CD4-positive, alpha-beta T cell (primary cell): ENCODE measurements around the gene ZNF532. TPM values are rescaled to one million over a fixed set of nuclear protein-coding genes. Genes with fewer than 3 reads are reported as not detected.

Experiments
- ATAC-seq: fragments of 200-7000 bp; cut with Tn5 transposase; one replicate; pipeline ENCODE4 v1.10.0; 2022; ENCODE audit warnings: mild to moderate bottlenecking; ENCODE audit not compliant: poor library complexity
- CTCF ChIA-PET: fragments of 350-600 bp; sonication (Branson Sonifier 250); formaldehyde crosslinking; loops from one replicate; lab custom pipeline; 2021; ENCODE audit warnings: antibody characterized with exemption, inconsistent platforms; lab: Charles Lee
- POLR2A ChIA-PET: fragments of 350-600 bp; sonication (Branson Sonifier 250); formaldehyde crosslinking; loops from one replicate; lab custom pipeline; 2021; ENCODE audit warnings: antibody characterized with exemption, inconsistent platforms; lab: Charles Lee
- DNase-seq, 14 experiments: peaks; one replicate each; pipeline ENCODE4 v3.0.0-alpha.2; 2013 to 2020; ENCODE audit warnings: mixed read lengths in 2 of 14
- H3K27ac ChIP-seq, 2 donors: one replicate each; pipeline versions ENCODE4 v1.5.1 to v1.7.0; 2013; ENCODE audit warnings: low read length in 2 of 2, low read depth in 1 of 2, mild to moderate bottlenecking in 1 of 2
- H3K27me3 ChIP-seq, 2 experiments: 1 replicate in 1 of 2; 2 replicates in 1 of 2; pipeline versions ENCODE4 v1.6.1 to v1.7.0; 2013; ENCODE audit warnings: low read length in 2 of 2, control low read depth in 1 of 2, mild to moderate bottlenecking in 1 of 2, moderate library complexity in 1 of 2; ENCODE audit not compliant: insufficient read depth in 2 of 2, control insufficient read depth in 1 of 2
- H3K36me3 ChIP-seq: one replicate; pipeline ENCODE4 v1.6.1; 2013; ENCODE audit warnings: low read length, control low read depth; ENCODE audit not compliant: insufficient read depth
- H3K4me1 ChIP-seq: one replicate; pipeline ENCODE4 v1.6.1; 2013; ENCODE audit warnings: low read length, control low read depth; ENCODE audit not compliant: insufficient read depth
- H3K4me3 ChIP-seq: one replicate; pipeline ENCODE4 v1.5.1; 2013; ENCODE audit warnings: mild to moderate bottlenecking, low read length, moderate library complexity
- H3K9me3 ChIP-seq, 2 experiments: 1 replicate in 1 of 2; 2 replicates in 1 of 2; pipeline versions ENCODE4 v1.6.1 to v1.7.0; 2013; ENCODE audit warnings: low read length in 2 of 2, mild to moderate bottlenecking in 2 of 2, control low read depth in 1 of 2, moderate library complexity in 1 of 2; ENCODE audit not compliant: control insufficient read depth in 1 of 2, insufficient read depth in 1 of 2
- H3K27ac Mint-ChIP-seq: one replicate; pipeline ENCODE4 v1.8.0; 2020; ENCODE audit warnings: mixed read lengths
- H3K27me3 Mint-ChIP-seq: one replicate; pipeline ENCODE4 v1.8.0; 2021; ENCODE audit warnings: mixed read lengths
- H3K36me3 Mint-ChIP-seq: one replicate; pipeline ENCODE4 v1.8.0; 2021; ENCODE audit warnings: low read depth, mixed read lengths
- H3K4me1 Mint-ChIP-seq: one replicate; pipeline ENCODE4 v1.8.0; 2021; ENCODE audit warnings: low read depth, mixed read lengths
- H3K4me3 Mint-ChIP-seq: one replicate; pipeline ENCODE4 v1.8.0; 2020; ENCODE audit warnings: mild to moderate bottlenecking, mixed read lengths
- H3K9me3 Mint-ChIP-seq: one replicate; pipeline ENCODE4 v1.8.0; 2020; ENCODE audit warnings: mixed read lengths
- intact Hi-C, 2 experiments: fragments of 100-400 bp; cut with DNase I in 1 of 2; cut with micrococcal nuclease in 1 of 2; formaldehyde crosslinking; loops; one replicate each; pipeline versions ENCODE4 v1.15.1 to v1.9.0; 2023 to 2025; cut with DNase I, micrococcal nuclease
- polyA plus RNA-seq, 2 donors: library from polyadenylated mRNA; unstranded; fragments of 120-200 nt; gene quantifications; one replicate each; pipeline ENCODE4 v1.2.1, GENCODE V29; 2013
- total RNA-seq, 174 experiments: library from RNA in 2 of 174; stranded (reverse) in 2 of 174; gene quantifications; one replicate each; pipeline ENCODE4 v1.2.3 and lab custom pipeline; 2021 to 2026
- TF ChIP-seq, protein P1 (sequence below): fragments of 200-600 bp; IDR thresholded peaks from one replicate; pipeline ENCODE4 v1.8.0; 2022; ENCODE audit warnings: antibody characterized with exemption, mild to moderate bottlenecking

Gene ZNF532, protein sequence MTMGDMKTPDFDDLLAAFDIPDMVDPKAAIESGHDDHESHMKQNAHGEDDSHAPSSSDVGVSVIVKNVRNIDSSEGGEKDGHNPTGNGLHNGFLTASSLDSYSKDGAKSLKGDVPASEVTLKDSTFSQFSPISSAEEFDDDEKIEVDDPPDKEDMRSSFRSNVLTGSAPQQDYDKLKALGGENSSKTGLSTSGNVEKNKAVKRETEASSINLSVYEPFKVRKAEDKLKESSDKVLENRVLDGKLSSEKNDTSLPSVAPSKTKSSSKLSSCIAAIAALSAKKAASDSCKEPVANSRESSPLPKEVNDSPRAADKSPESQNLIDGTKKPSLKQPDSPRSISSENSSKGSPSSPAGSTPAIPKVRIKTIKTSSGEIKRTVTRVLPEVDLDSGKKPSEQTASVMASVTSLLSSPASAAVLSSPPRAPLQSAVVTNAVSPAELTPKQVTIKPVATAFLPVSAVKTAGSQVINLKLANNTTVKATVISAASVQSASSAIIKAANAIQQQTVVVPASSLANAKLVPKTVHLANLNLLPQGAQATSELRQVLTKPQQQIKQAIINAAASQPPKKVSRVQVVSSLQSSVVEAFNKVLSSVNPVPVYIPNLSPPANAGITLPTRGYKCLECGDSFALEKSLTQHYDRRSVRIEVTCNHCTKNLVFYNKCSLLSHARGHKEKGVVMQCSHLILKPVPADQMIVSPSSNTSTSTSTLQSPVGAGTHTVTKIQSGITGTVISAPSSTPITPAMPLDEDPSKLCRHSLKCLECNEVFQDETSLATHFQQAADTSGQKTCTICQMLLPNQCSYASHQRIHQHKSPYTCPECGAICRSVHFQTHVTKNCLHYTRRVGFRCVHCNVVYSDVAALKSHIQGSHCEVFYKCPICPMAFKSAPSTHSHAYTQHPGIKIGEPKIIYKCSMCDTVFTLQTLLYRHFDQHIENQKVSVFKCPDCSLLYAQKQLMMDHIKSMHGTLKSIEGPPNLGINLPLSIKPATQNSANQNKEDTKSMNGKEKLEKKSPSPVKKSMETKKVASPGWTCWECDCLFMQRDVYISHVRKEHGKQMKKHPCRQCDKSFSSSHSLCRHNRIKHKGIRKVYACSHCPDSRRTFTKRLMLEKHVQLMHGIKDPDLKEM (N-terminal part only)
- total RNA-seq (1 to 10 TPM; 9.8 to 9.9 TPM), total RNA-seq (lab: John Stamatoyannopoulos, UW) (3.5 to 19.7 (median 7.9) reads per million in 172 experiments)
- 2.6 TPM for polyA plus RNA-seq (2013, experiment 1 of 2)
- 5.2 TPM for polyA plus RNA-seq (2013, experiment 2 of 2)

DNA sequence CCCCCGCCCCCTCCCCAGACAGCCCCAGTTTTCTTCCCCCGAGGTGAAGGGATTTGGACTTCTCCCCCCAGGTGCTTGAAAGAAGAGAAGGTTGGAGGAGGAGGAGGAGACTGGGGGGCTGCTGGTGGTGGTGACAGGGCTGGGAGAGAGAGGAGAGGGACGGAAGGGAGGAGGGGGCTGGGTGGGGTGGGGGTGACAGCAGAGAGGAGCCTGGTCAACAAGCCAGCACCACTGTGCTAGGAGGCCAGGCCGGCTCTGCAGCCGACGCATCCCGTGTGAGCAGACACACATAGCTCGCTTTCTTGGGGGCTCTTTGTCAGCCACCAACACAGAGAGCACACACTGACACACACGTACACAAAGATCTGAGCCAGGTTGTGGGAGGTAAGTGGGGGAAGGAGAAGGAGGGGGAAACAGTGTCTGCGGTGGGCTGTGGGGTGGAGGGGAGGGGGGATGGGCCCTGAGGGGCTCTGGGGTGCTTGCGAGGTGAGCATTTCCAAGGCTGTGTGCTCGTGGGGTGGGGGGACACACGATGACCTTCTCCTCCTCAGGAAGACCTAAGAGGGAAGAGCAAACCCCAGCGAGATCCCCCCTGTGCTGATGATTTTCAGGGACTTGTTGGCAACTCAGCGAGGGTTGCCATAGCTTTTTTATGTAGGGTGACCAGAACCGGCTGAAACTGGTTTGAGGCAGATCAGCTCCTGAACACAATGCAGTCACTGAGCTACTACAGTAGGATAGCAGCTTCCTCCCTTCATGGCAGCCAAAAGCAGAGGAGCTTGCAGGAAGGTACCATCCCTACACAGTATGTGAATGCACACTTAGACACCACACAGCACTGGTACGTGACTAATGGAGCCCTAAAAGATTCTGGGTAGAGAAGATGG lies at the start of gene ZNF532:
Gene ZNF532, plus strand, starts transcription at position 732 of the 887 bp plus-strand sequence. CDS start 53,411 bp downstream, outside the sequence.
- Histone ChIP-seq H3K36me3 (no peaks in the 10 kb centered on the region), H3K27ac (no peak within 1 kb of the TSS), H3K4me3 (no peak within 1 kb of the TSS), H3K4me1 (peaks cover 8% of the 10 kb centered on the region), H3K27me3 (peaks cover 33 to 51% of the 10 kb centered on the region in 2 experiments), H3K9me3 (peaks cover 0 to 3% of the 10 kb centered on the region in 2 experiments)
- ATAC-seq, result peak; percentile 44
- Mint-ChIP-seq H3K9me3 (no peaks in the 10 kb centered on the region), H3K27ac (peak within 1 kb of the TSS; percentile 59), H3K27me3 (peaks cover 83% of the 10 kb centered on the region), H3K4me3 (peak within 1 kb of the TSS; percentile 72), H3K4me1 (peaks cover 5% of the 10 kb centered on the region), H3K36me3 (peaks cover 11% of the 10 kb centered on the region)
- peak in 3 of 14 experiments; percentile 23 to 47 (median 24) for DNase-seq
- ChIA-PET POLR2A (interaction anchor here (0.9 kb wide), 1 partner anchor 9 kb away, joined by 3 read pairs; no protein-coding TSS in a partner anchor), CTCF (no interaction called here)
- TF ChIP-seq, protein P1, sequence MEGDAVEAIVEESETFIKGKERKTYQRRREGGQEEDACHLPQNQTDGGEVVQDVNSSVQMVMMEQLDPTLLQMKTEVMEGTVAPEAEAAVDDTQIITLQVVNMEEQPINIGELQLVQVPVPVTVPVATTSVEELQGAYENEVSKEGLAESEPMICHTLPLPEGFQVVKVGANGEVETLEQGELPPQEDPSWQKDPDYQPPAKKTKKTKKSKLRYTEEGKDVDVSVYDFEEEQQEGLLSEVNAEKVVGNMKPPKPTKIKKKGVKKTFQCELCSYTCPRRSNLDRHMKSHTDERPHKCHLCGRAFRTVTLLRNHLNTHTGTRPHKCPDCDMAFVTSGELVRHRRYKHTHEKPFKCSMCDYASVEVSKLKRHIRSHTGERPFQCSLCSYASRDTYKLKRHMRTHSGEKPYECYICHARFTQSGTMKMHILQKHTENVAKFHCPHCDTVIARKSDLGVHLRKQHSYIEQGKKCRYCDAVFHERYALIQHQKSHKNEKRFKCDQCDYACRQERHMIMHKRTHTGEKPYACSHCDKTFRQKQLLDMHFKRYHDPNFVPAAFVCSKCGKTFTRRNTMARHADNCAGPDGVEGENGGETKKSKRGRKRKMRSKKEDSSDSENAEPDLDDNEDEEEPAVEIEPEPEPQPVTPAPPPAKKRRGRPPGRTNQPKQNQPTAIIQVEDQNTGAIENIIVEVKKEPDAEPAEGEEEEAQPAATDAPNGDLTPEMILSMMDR, result no peak
- intact Hi-C loops, result no loop called here

DNA sequence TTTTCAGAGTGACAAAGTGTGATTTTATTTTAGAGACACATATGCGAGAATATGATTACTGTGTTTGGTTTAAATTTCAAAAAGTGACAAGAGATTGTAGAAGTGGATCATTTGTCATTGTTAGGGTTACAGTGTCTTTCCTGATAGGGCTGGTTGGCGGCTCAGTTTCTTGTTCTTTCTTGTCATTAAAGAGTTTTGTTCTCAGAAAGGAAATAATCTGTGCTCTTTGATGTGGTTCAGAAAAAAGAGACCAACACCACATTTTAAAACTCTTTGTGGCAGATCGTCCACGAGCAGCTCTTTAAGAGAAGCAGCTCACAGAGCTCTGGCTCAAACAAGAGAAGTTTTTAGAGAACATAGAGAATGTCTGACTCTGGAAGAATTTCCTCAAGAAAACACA lies 45.6 kb upstream of the ZNF532 start:
- Mint-ChIP-seq H3K9me3 (no peaks in the 10 kb centered on the region), H3K36me3 (no peaks in the 10 kb centered on the region), H3K27me3 (peaks cover 81% of the 10 kb centered on the region), H3K4me1 (peaks cover 17% of the 10 kb centered on the region), H3K27ac (no peak overlapping the region), H3K4me3 (peak overlapping the region; percentile 9)
- Histone ChIP-seq H3K4me3 (no peak overlapping the region), H3K27ac (no peak overlapping the region), H3K36me3 (no peaks in the 10 kb centered on the region), H3K9me3 (peaks cover 0 to 4% of the 10 kb centered on the region in 2 experiments), H3K27me3 (peaks cover 55 to 66% of the 10 kb centered on the region in 2 experiments), H3K4me1 (peaks cover 11% of the 10 kb centered on the region)
- DNase-seq (peak in 8 of 14 experiments; percentile 2 to 74 (median 26)), ATAC-seq (peak; percentile 84)
- TF ChIP-seq, protein P1, result no peak
- intact Hi-C loops, result no loop called here
- CTCF ChIA-PET, result no interaction called here
- POLR2A ChIA-PET, result interaction anchor here (0.6 kb wide), 1 partner anchor 45 kb away, joined by 3 read pairs; no protein-coding TSS in a partner anchor
